GM12873 (cell line): ENCODE results near the gene FCHSD2.

Experiments used
- CTCF ChIP-seq: IDR thresholded peaks from 2 replicates; pipeline ENCODE4 v1.5.1; 2012; ENCODE audit warnings: low read depth, mild to moderate bottlenecking, moderate library complexity, low read length, control low read depth; ENCODE audit not compliant: insufficient read depth; ENCODE audit errors: missing control alignments

FCHSD2 gene

GRCh38 chr11:73137262-73137943 lies 4.7 kb downstream of the FCHSD2 start:
- peak; percentile 30 for TF ChIP-seq CTCF

GRCh38 chr11:73135346-73136284 lies 6.5 kb downstream of the FCHSD2 start:
- TF ChIP-seq CTCF: no peak

- no peak for TF ChIP-seq CTCF
These were observed 11.9 kb downstream of the FCHSD2 start for GRCh38 chr11:73130181-73130580.

GRCh38 chr11:73129198-73129597 lies 12.9 kb downstream of the FCHSD2 start:
- no peak for TF ChIP-seq CTCF

GRCh38 chr11:73126804-73127480 lies 15.2 kb downstream of the FCHSD2 start:
- no peak for TF ChIP-seq CTCF

GRCh38 chr11:73124800-73125199 lies 17.3 kb downstream of the FCHSD2 start:
- no peak for TF ChIP-seq CTCF

GRCh38 chr11:73121692-73122091 lies 20.4 kb downstream of the FCHSD2 start:
- no peak for TF ChIP-seq CTCF
